Measurements from ENCODE around the gene CMSS1. TPM values are rescaled to one million over a fixed set of nuclear protein-coding genes. Genes with fewer than 3 reads are reported as not detected.

CMSS1 gene
- total and polyA plus RNA-seq, 12 donors: 16.2 to 75.6 (median 33.0) TPM

DNA sequence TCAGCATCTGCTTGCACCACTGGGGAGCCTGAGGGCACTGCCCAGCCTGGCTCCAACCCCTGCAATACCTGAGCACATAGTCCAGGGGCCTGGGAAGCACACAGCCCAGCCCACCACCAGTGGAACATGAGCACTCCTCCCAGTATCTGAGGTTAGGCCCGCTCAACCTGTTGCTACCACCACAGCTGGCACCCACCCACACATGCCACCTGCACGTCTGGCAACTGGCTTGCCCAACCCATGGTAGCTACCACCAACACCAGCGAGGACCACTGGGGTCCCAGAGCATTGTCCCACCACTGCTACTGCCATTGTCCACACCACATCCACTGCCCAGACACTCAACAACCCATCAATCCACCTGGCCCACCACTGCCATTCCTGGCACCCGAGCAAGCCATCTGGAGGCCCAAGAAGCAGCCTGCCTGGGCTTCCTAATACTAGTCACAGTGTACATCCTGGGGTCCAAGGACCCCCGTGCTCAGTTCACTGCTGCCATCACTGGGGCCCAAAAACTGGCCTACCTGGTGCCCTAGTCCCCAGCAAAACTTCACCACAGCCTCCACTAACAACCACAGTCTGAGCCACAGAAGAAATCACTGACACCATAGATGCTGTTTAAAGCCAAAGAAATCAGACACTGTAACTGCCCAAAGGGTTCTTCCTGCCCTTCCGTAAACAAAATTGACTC is 381.1 kb downstream of the CMSS1 start:
- Histone ChIP-seq H3K4me3 (no peak overlapping the region), H3K36me3 (replicated peaks in 1 of 2) (no peaks in the 10 kb centered on the region), H3K9me3 (replicated peaks in 1 of 3) (no peaks in the 10 kb centered on the region), H3K27ac (no peak overlapping the region), H3K27me3 (no peaks in the 10 kb centered on the region), H3K4me1 (replicated peaks in 1 of 2) (no peaks in the 10 kb centered on the region)
- no peak for TF ChIP-seq POLR2A (IDR thresholded peaks at IDR 0.05)
- TF ChIP-seq, protein P1, sequence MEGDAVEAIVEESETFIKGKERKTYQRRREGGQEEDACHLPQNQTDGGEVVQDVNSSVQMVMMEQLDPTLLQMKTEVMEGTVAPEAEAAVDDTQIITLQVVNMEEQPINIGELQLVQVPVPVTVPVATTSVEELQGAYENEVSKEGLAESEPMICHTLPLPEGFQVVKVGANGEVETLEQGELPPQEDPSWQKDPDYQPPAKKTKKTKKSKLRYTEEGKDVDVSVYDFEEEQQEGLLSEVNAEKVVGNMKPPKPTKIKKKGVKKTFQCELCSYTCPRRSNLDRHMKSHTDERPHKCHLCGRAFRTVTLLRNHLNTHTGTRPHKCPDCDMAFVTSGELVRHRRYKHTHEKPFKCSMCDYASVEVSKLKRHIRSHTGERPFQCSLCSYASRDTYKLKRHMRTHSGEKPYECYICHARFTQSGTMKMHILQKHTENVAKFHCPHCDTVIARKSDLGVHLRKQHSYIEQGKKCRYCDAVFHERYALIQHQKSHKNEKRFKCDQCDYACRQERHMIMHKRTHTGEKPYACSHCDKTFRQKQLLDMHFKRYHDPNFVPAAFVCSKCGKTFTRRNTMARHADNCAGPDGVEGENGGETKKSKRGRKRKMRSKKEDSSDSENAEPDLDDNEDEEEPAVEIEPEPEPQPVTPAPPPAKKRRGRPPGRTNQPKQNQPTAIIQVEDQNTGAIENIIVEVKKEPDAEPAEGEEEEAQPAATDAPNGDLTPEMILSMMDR (IDR thresholded peaks at IDR 0.05): no peak
- 87 to 97% (median 95%) methylated on average over 6 of the region's 6 CpGs for WGBS, 4 donors
- intact Hi-C loops (cut with DNase I): no loop called here
- DNase-seq: no peak

DNA sequence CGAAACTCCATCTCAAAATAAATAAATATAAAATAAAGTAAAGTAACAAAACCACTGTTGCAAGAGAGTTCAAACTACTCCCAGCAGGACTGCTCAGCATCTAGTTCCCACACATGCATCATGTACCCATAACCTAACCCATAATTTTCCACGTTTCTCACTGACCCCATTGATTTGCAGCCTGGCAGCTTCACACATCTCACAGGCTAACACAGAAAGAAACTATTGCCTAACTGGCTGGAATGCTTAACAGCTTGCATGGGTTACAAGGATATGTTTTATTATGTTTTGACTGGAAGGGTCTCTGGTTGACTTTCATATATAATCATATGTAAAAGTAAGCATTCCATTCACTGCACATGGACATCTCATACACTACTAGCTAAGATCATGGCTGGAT is 387.5 kb downstream of the CMSS1 start:
- Histone ChIP-seq H3K4me3 (no peak overlapping the region), H3K27me3 (no peaks in the 10 kb centered on the region), H3K9me3 (replicated peaks in 1 of 3) (no peaks in the 10 kb centered on the region), H3K4me1 (replicated peaks in 1 of 2) (peaks cover 0 to 1% of the 10 kb centered on the region in 2 donors), H3K27ac (no peak overlapping the region), H3K36me3 (replicated peaks in 1 of 2) (no peaks in the 10 kb centered on the region)
- WGBS, 4 donors: 73 to 81% (median 74%) methylated on average over 2 of the region's 2 CpGs
- TF ChIP-seq POLR2A (IDR thresholded peaks at IDR 0.05): no peak
- TF ChIP-seq, protein P1 (IDR thresholded peaks at IDR 0.05): no peak
- no peak for DNase-seq
- intact Hi-C loops (cut with DNase I): no loop called here

DNA sequence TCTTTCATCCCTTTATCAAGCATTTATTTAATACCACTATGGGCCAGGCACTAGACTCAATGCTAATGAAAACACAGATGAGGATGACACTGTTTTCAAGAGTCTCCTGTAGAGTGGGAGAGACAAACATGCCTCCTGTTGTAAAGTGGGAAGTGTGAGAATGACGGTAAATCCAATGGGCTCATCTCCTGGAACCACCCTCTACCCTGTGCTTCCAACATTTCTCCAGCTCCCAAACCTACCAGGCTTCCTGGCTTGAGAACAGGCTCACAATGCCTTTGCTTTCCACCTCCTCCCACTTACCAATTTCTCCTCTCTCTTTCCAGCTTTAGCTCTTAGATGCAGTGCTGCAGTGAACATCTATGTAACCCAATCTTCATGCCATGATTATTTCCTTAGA is 389.0 kb downstream of the CMSS1 start:
- Histone ChIP-seq H3K27me3 (no peaks in the 10 kb centered on the region), H3K4me3 (no peak overlapping the region), H3K36me3 (replicated peaks in 1 of 2) (no peaks in the 10 kb centered on the region), H3K4me1 (replicated peaks in 1 of 2) (peaks cover 0 to 10% of the 10 kb centered on the region in 2 donors), H3K9me3 (replicated peaks in 1 of 3) (no peaks in the 10 kb centered on the region), H3K27ac (no peak overlapping the region)
- intact Hi-C loops (cut with DNase I): no loop called here
- DNase-seq: no peak
- WGBS, 4 donors: 85 to 95% (median 93%) methylated on average over 1 of the region's 1 CpG
- no peak for TF ChIP-seq POLR2A (IDR thresholded peaks at IDR 0.05)
- TF ChIP-seq, protein P1 (IDR thresholded peaks at IDR 0.05): no peak

DNA sequence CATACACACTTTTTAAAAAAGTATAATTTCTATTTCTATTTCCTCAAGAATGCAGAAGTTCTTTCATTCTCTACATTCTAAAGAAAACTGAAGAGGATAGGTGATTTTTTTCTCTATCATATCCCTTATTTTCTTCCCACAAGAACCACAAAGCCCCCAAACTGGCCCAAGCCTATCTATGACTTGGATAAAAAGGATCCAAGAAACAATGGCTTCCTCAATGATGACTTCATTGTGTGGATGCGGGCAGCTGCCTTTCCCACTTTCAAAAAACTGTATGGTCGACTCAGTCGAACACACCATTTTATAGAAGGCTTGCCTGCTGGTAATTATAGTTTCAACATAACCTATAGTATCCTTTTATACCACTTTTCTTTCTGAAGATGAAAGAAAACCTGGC is 390.2 kb downstream of the CMSS1 start:
- Histone ChIP-seq H3K27ac (no peak overlapping the region), H3K4me3 (no peak overlapping the region), H3K36me3 (replicated peaks in 1 of 2) (no peaks in the 10 kb centered on the region), H3K4me1 (replicated peaks in 1 of 2) (peaks cover 0 to 10% of the 10 kb centered on the region in 2 donors), H3K9me3 (replicated peaks in 1 of 3) (no peaks in the 10 kb centered on the region), H3K27me3 (no peaks in the 10 kb centered on the region)
- TF ChIP-seq, protein P1 (IDR thresholded peaks at IDR 0.05): no peak
- TF ChIP-seq POLR2A (IDR thresholded peaks at IDR 0.05): no peak
- intact Hi-C loops (cut with DNase I): no loop called here
- DNase-seq: no peak
- 92 to 96% (median 93%) methylated on average over 3 of the region's 3 CpGs for WGBS, 4 donors

All from adrenal gland (tissue), 12 donors.